Activated naive CD4-positive, alpha-beta T cell treated with anti-CD3 and anti-CD28 coated beads for 36 hours (primary cell): ENCODE measurements around the gene PSMG4. TPM values are rescaled to one million over a fixed set of nuclear protein-coding genes. Genes with fewer than 3 reads are reported as not detected.
A peak's percentile ranks its signal among the peaks of the same experiment; 100 is the strongest.

Source experiments
- CTCF ChIA-PET: fragments of 350-600 bp; sonication (Branson Sonifier 250); formaldehyde crosslinking; loops from one replicate; lab custom pipeline; 2021; ENCODE audit warnings: antibody characterized with exemption; lab: Charles Lee
- DNase-seq: peaks from one replicate; pipeline ENCODE4 v3.0.0-alpha.2; 2020
- H3K27ac Mint-ChIP-seq: one replicate; pipeline ENCODE4 v1.8.0; 2021; ENCODE audit warnings: mild to moderate bottlenecking, mixed read lengths
- H3K27me3 Mint-ChIP-seq: one replicate; pipeline ENCODE4 v1.8.0; 2021; ENCODE audit warnings: low read depth, mixed read lengths
- H3K36me3 Mint-ChIP-seq: one replicate; pipeline ENCODE4 v1.8.0; 2021; ENCODE audit warnings: low read depth, mixed read lengths
- H3K4me1 Mint-ChIP-seq: one replicate; pipeline ENCODE4 v1.8.0; 2021; ENCODE audit warnings: low read depth, mixed read lengths
- H3K4me3 Mint-ChIP-seq: one replicate; pipeline ENCODE4 v1.8.0; 2021; ENCODE audit warnings: mild to moderate bottlenecking, moderate library complexity, mixed read lengths
- H3K9me3 Mint-ChIP-seq: one replicate; pipeline ENCODE4 v1.8.0; 2021; ENCODE audit warnings: mixed read lengths
- intact Hi-C: fragments of 100-400 bp; cut with micrococcal nuclease; formaldehyde crosslinking; loops from one replicate; pipeline ENCODE4 v1.15.1; 2023
- total RNA-seq, 2 experiments: library from RNA; stranded (reverse); gene quantifications; one replicate each; pipeline ENCODE4 v1.2.3, GENCODE V29; 2021

Gene PSMG4
- total RNA-seq, 2 experiments from 2014 or later = 23.9 to 26.2 TPM

GRCh38 chr6:3282476-3283236 lies 23.9 kb downstream of the PSMG4 start:
- H3K27ac Mint-ChIP-seq = no peak overlapping the region
- no peak overlapping the region for H3K4me3 Mint-ChIP-seq
- intact Hi-C loops = no loop called here
- no peaks in the 10 kb centered on the region for H3K27me3 Mint-ChIP-seq
- peaks cover 2% of the 10 kb centered on the region for H3K4me1 Mint-ChIP-seq
- CTCF ChIA-PET = interaction anchor here (0.6 to 2.6 kb wide), 3 partner anchors 10 to 449 kb away, joined by 3 to 13 read pairs (median 8); no protein-coding TSS in a partner anchor
- no peaks in the 10 kb centered on the region for H3K9me3 Mint-ChIP-seq
- DNase-seq = no peak
- H3K36me3 Mint-ChIP-seq = no peaks in the 10 kb centered on the region

DNA sequence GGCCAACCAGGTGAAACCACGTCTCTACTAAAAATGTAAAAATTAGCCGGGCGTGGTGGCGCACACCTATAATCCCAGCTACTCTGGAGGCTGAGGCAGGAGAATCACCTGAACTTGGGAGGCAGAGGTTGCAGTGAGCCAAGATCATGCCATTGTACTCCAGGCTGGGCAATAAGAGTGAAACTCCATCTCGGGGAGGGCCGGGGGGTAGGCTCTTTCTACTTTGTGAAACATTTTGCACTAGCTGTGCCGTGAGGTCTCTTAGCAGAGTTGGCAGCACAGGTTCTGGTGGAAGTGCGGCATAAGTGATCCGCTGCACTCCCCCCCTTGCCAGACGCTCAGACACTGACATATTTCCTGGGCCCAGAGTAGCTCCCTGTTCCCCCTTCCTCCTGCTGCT lies 24.5 kb downstream of the PSMG4 start:
- Mint-ChIP-seq H3K36me3 (no peaks in the 10 kb centered on the region), H3K4me3 (no peak overlapping the region), H3K4me1 (peaks cover 2% of the 10 kb centered on the region), H3K27me3 (no peaks in the 10 kb centered on the region), H3K9me3 (no peaks in the 10 kb centered on the region), H3K27ac (no peak overlapping the region)
- CTCF ChIA-PET = interaction anchor here (2.6 kb wide), 1 partner anchor 10 kb away, joined by 8 read pairs; no protein-coding TSS in a partner anchor
- intact Hi-C loops = no loop called here
- DNase-seq = no peak

GRCh38 chr6:3283641-3284435 lies 25.1 kb downstream of the PSMG4 start:
- H3K4me3 Mint-ChIP-seq = no peak overlapping the region
- no peaks in the 10 kb centered on the region for H3K9me3 Mint-ChIP-seq
- intact Hi-C loops = no loop called here
- H3K27ac Mint-ChIP-seq = no peak overlapping the region
- no peak for DNase-seq
- no peaks in the 10 kb centered on the region for H3K36me3 Mint-ChIP-seq
- H3K27me3 Mint-ChIP-seq = no peaks in the 10 kb centered on the region
- H3K4me1 Mint-ChIP-seq = peaks cover 2% of the 10 kb centered on the region
- CTCF ChIA-PET = interaction anchor here (2.6 to 3.2 kb wide), 2 partner anchors 11 to 448 kb away, joined by 8 to 11 read pairs; no protein-coding TSS in a partner anchor

GRCh38 chr6:3284436-3284876 lies 25.7 kb downstream of the PSMG4 start:
- Mint-ChIP-seq H3K9me3 (no peaks in the 10 kb centered on the region), H3K4me1 (peaks cover 2% of the 10 kb centered on the region), H3K27me3 (no peaks in the 10 kb centered on the region), H3K36me3 (no peaks in the 10 kb centered on the region), H3K4me3 (no peak overlapping the region), H3K27ac (no peak overlapping the region)
- DNase-seq = no peak
- intact Hi-C loops = no loop called here
- CTCF ChIA-PET = interaction anchor here (3.2 kb wide), 1 partner anchor 448 kb away, joined by 11 read pairs; no protein-coding TSS in a partner anchor

GRCh38 chr6:3285049-3285639 lies 26.4 kb downstream of the PSMG4 start:
- no peak for DNase-seq
- no peaks in the 10 kb centered on the region for H3K27me3 Mint-ChIP-seq
- H3K9me3 Mint-ChIP-seq = no peaks in the 10 kb centered on the region
- intact Hi-C loops = no loop called here
- CTCF ChIA-PET = interaction anchor here (1.5 to 3.2 kb wide), 2 partner anchors 9 to 447 kb away, joined by 3 to 11 read pairs; no protein-coding TSS in a partner anchor
- H3K36me3 Mint-ChIP-seq = no peaks in the 10 kb centered on the region
- H3K4me1 Mint-ChIP-seq = no peaks in the 10 kb centered on the region
- no peak overlapping the region for H3K27ac Mint-ChIP-seq
- H3K4me3 Mint-ChIP-seq = no peak overlapping the region

DNA sequence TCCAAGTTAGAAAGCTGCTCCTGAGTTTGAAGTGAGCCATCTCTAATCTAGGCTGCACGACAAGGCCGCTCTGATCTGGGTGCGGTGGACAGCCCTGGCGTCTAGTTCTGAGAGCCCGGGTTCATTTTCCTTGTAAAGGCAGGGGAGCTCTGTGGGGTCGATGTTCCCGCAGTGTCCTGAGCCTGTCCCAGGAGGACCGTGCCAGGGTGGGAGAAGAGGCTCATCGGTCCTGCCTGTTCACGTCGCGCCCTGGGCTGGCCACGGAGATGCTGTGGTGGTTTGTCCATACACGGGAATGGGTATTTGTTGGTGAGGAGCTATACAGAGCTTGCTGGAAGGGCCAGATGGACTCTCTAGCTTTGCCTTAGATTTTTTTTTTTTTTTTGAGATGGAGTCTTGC lies 27.0 kb downstream of the PSMG4 start:
- Mint-ChIP-seq H3K4me1 (no peaks in the 10 kb centered on the region), H3K9me3 (no peaks in the 10 kb centered on the region), H3K27ac (no peak overlapping the region), H3K36me3 (no peaks in the 10 kb centered on the region), H3K27me3 (no peaks in the 10 kb centered on the region), H3K4me3 (no peak overlapping the region)
- DNase-seq = no peak
- CTCF ChIA-PET = interaction anchor here (1.5 to 3.2 kb wide), 2 partner anchors 9 to 446 kb away, joined by 3 to 11 read pairs; no protein-coding TSS in a partner anchor
- intact Hi-C loops = no loop called here

DNA sequence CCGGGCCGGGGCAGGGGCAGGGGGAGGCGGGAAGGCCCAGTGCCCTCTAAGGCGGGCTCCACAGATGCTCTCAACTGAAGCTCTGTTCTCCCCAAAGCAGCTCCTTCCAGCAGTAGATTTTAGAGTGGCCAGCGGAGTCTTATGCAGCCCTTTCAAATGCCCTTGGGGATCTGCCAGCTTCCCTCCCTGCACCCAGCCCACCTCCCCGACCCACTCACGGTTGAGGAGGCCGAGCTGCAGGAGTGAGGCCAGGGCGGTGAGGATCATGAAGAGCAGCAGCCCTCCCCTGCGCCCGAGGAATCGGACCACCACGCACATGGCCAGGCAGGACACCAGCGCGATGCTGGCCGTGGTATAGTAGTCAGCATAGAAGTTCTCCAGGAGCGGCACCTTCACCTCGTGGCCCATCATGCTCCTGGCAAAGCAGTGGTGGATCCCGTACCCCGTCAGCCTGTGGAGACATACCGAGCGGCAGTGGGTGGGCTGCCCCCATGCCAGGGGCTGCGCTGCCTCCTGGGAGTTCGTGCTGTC lies 28.0 kb downstream of the PSMG4 start:
- no peak overlapping the region for H3K4me3 Mint-ChIP-seq
- intact Hi-C loops = no loop called here
- CTCF ChIA-PET = interaction anchor here (3.2 kb wide), 1 partner anchor 445 kb away, joined by 11 read pairs; no protein-coding TSS in a partner anchor
- no peaks in the 10 kb centered on the region for H3K9me3 Mint-ChIP-seq
- H3K36me3 Mint-ChIP-seq = no peaks in the 10 kb centered on the region
- H3K4me1 Mint-ChIP-seq = no peaks in the 10 kb centered on the region
- DNase-seq = no peak
- H3K27me3 Mint-ChIP-seq = no peaks in the 10 kb centered on the region
- H3K27ac Mint-ChIP-seq = no peak overlapping the region

DNA sequence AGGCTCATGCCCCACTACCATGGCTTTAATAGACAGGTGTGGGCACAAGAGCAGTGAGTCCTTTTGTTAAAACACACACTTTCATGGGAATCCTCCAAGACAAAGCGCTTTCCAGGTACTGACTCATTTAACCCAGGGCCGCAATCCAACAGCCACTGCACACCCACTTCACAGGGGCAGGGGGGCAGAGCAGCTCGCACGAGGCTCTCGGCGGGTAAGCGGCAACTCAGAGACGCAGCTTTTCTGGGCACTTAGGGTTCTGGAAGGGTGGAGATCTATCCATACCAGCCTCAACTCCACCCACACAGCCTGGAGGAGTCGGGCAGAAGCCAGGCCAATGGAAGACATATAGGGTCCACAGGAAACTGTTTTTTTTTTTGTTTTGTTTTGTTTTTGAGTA lies 28.6 kb downstream of the PSMG4 start:
- Mint-ChIP-seq H3K4me3 (no peak overlapping the region), H3K9me3 (no peaks in the 10 kb centered on the region), H3K36me3 (no peaks in the 10 kb centered on the region), H3K27me3 (no peaks in the 10 kb centered on the region), H3K4me1 (no peaks in the 10 kb centered on the region), H3K27ac (peak overlapping the region; percentile 46)
- DNase-seq = no peak
- CTCF ChIA-PET = no interaction called here
- intact Hi-C loops = no loop called here

- DNase-seq = no peak
- no peaks in the 10 kb centered on the region for H3K4me1 Mint-ChIP-seq
- H3K36me3 Mint-ChIP-seq = no peaks in the 10 kb centered on the region
- no peaks in the 10 kb centered on the region for H3K27me3 Mint-ChIP-seq
- no peaks in the 10 kb centered on the region for H3K9me3 Mint-ChIP-seq
- no peak overlapping the region for H3K4me3 Mint-ChIP-seq
- no peak overlapping the region for H3K27ac Mint-ChIP-seq
- CTCF ChIA-PET = no interaction called here
- intact Hi-C loops = no loop called here
These were observed 29.4 kb downstream of the PSMG4 start for GRCh38 chr6:3287976-3288707.

GRCh38 chr6:3288711-3289663 lies 30.2 kb downstream of the PSMG4 start:
- CTCF ChIA-PET = no interaction called here
- H3K4me3 Mint-ChIP-seq = no peak overlapping the region
- no peak for DNase-seq
- intact Hi-C loops = no loop called here
- no peak overlapping the region for H3K27ac Mint-ChIP-seq
- no peaks in the 10 kb centered on the region for H3K4me1 Mint-ChIP-seq
- no peaks in the 10 kb centered on the region for H3K36me3 Mint-ChIP-seq
- no peaks in the 10 kb centered on the region for H3K27me3 Mint-ChIP-seq
- no peaks in the 10 kb centered on the region for H3K9me3 Mint-ChIP-seq

GRCh38 chr6:3289664-3290055 lies 30.9 kb downstream of the PSMG4 start:
- intact Hi-C loops = no loop called here

More at GRCh38 chr6:3289664-3290055, 30.9 kb downstream of the PSMG4 start:
- no peak for DNase-seq
- no peaks in the 10 kb centered on the region for H3K9me3 Mint-ChIP-seq
- no peak overlapping the region for H3K4me3 Mint-ChIP-seq
- H3K36me3 Mint-ChIP-seq = no peaks in the 10 kb centered on the region
- no peaks in the 10 kb centered on the region for H3K27me3 Mint-ChIP-seq
- H3K4me1 Mint-ChIP-seq = no peaks in the 10 kb centered on the region
- H3K27ac Mint-ChIP-seq = no peak overlapping the region
- CTCF ChIA-PET = no interaction called here
